HG02610 (cell line): ENCODE measurements around the gene WTAP.

ENCODE experiments used
- ATAC-seq: cut with Tn5 transposase; IDR thresholded peaks from one replicate; pipeline ENCODE4 v1.9.1; 2021; ENCODE audit warnings: mild to moderate bottlenecking, moderate library complexity; ENCODE audit not compliant: unreplicated experiment

Gene WTAP

GRCh38 chr6:159800141-159800865 is 73.0 kb downstream of the WTAP start, which contains the start of gene PNLDC1:
TSS of gene PNLDC1 (plus strand) at chr6:159800276. CDS start at chr6:159800308, 32 bp downstream.
- no peak for ATAC-seq

- no peak for ATAC-seq
These were observed 74.6 kb downstream of the WTAP start for GRCh38 chr6:159801935-159802334.

- ATAC-seq, result no peak
These were observed 77.2 kb downstream of the WTAP start for GRCh38 chr6:159804504-159804903.

DNA sequence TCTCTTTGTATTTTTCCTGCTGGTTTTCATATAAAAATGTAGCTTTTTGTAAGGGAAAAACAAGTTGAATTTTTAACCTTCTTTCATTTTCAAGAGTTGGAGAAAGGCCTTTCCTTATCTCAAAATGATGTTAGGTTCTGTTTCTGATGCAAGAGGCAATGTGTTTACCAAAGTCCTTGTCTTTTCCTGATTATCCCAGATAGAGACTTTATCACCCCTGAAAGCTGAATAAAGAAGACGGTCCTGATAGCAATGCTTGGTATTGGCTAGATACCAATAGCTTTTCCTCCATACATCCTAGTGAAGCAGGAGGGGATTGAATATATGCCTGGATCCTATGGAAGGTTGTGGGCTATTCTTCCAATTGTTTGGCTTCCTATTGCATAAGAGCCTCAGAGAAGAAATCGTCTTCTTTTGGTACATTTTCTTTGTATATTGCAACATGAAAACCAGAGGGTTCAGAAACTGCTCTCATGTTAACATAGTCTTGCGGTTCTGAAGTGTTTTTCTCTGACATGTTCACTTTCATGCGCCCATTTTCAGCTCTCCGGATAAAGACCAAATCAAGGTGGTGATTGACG is 78.2 kb downstream of the WTAP start:
- ATAC-seq, result no peak
